CD14-positive monocyte (primary cell): Measurements from ENCODE around the gene EPN1. TPM values are rescaled to one million over a fixed set of nuclear protein-coding genes. Genes with fewer than 3 reads are reported as not detected.

Experiments
- DNase-seq, 3 donors: peaks; one replicate each; pipeline ENCODE4 v3.0.0-alpha.2; 2011 to 2022
- H2AFZ ChIP-seq: 2 replicates; pipeline ENCODE4 v1.6.0; 2012; ENCODE audit warnings: mild to moderate bottlenecking, low read depth, low read length, inconsistent platforms; ENCODE audit not compliant: insufficient read depth, poor library complexity, severe bottlenecking
- H3K27ac ChIP-seq, 2 donors: 1 replicate in 1 of 2; 2 replicates in 1 of 2; pipeline ENCODE4 v1.5.1; 2012 to 2013; ENCODE audit warnings: low read length in 2 of 2, control low read depth in 1 of 2, inconsistent platforms in 1 of 2, low read depth in 1 of 2, mild to moderate bottlenecking in 1 of 2
- H3K27me3 ChIP-seq, 2 donors: one replicate each; pipeline versions ENCODE4 v1.6.0 to v1.6.1; 2011 to 2013; ENCODE audit warnings: low read length in 2 of 2; ENCODE audit not compliant: control insufficient read depth in 2 of 2, insufficient read depth in 2 of 2
- H3K36me3 ChIP-seq, 2 donors: replicated peaks in 1 of 2; 1 replicate in 1 of 2; 2 replicates in 1 of 2; pipeline versions ENCODE4 v1.5.1 to v1.6.1; 2012 to 2013; ENCODE audit warnings: low read length in 2 of 2, control low read depth in 1 of 2, inconsistent platforms in 1 of 2, mild to moderate bottlenecking in 1 of 2; ENCODE audit not compliant: insufficient read depth in 2 of 2, control insufficient read depth in 1 of 2
- H3K4me1 ChIP-seq, 2 donors: 1 replicate in 1 of 2; 2 replicates in 1 of 2; pipeline versions ENCODE4 v1.5.1 to v1.6.1; 2012 to 2013; ENCODE audit warnings: low read length in 2 of 2, control low read depth in 1 of 2, inconsistent platforms in 1 of 2, mild to moderate bottlenecking in 1 of 2, moderate library complexity in 1 of 2; ENCODE audit not compliant: insufficient read depth in 2 of 2, control insufficient read depth in 1 of 2
- H3K4me2 ChIP-seq: replicated peaks from 2 replicates; pipeline ENCODE3; 2012; ENCODE audit warnings: low read length, moderate library complexity, mild to moderate bottlenecking; ENCODE audit not compliant: poor library complexity, severe bottlenecking; ENCODE audit errors: extremely low read depth
- H3K4me3 ChIP-seq, 3 experiments: fragments of 200-600 bp in 1 of 3; sonication (generic) in 1 of 3; replicated peaks in 1 of 3; 1 replicate in 2 of 3; 2 replicates in 1 of 3; pipeline ENCODE4 v1.5.1; 2011 to 2013; ENCODE audit warnings: low read length in 3 of 3, mild to moderate bottlenecking in 3 of 3, control low read depth in 2 of 3, low read depth in 2 of 3, inconsistent platforms in 1 of 3, moderate library complexity in 1 of 3
- H3K79me2 ChIP-seq: 2 replicates; pipeline ENCODE4 v1.6.0; 2012; ENCODE audit warnings: mild to moderate bottlenecking, control low read depth, inconsistent platforms, low read length, moderate library complexity; ENCODE audit not compliant: insufficient read depth
- H3K9ac ChIP-seq: 2 replicates; pipeline ENCODE4 v1.6.0; 2017; ENCODE audit warnings: low read length, mild to moderate bottlenecking; ENCODE audit not compliant: insufficient read depth, poor library complexity, severe bottlenecking
- H3K9me3 ChIP-seq, 2 donors: replicated peaks in 1 of 2; 1 replicate in 1 of 2; 2 replicates in 1 of 2; pipeline versions ENCODE4 v1.5.1 to v1.6.1; 2012 to 2013; ENCODE audit warnings: low read length in 2 of 2, control low read depth in 1 of 2; ENCODE audit not compliant: control insufficient read depth in 1 of 2, insufficient read depth in 1 of 2
- H4K20me1 ChIP-seq: 2 replicates; pipeline ENCODE4 v1.6.0; 2012; ENCODE audit warnings: mild to moderate bottlenecking, low read length, control low read depth, moderate library complexity; ENCODE audit not compliant: insufficient read depth
- H3K27ac Mint-ChIP-seq, 7 donors: one replicate each; pipeline ENCODE4 v1.8.0; 2020; ENCODE audit warnings: mild to moderate bottlenecking in 7 of 7, mixed read lengths in 7 of 7, moderate library complexity in 6 of 7, inconsistent platforms in 2 of 7
- H3K27me3 Mint-ChIP-seq, 3 donors: one replicate each; pipeline ENCODE4 v1.8.0; 2021 to 2022; ENCODE audit warnings: low read depth in 3 of 3, mild to moderate bottlenecking in 3 of 3, mixed read lengths in 3 of 3, moderate library complexity in 3 of 3, inconsistent platforms in 1 of 3
- H3K36me3 Mint-ChIP-seq, 2 donors: one replicate each; pipeline ENCODE4 v1.8.0; 2020; ENCODE audit warnings: mixed read lengths in 2 of 2, inconsistent platforms in 1 of 2, mild to moderate bottlenecking in 1 of 2
- H3K4me1 Mint-ChIP-seq: one replicate; pipeline ENCODE4 v1.8.0; 2020; ENCODE audit warnings: mild to moderate bottlenecking, mixed read lengths
- H3K4me3 Mint-ChIP-seq, 2 donors: one replicate each; pipeline ENCODE4 v1.8.0; 2020; ENCODE audit warnings: mild to moderate bottlenecking in 2 of 2, mixed read lengths in 2 of 2, moderate library complexity in 1 of 2
- H3K9me3 Mint-ChIP-seq, 7 donors: one replicate each; pipeline ENCODE4 v1.8.0; 2020 to 2022; ENCODE audit warnings: mixed read lengths in 7 of 7, mild to moderate bottlenecking in 6 of 7, moderate library complexity in 6 of 7, inconsistent platforms in 2 of 7
- WGBS: methylation state at CpG from one replicate; pipeline ENCODE4 v1.1.5; 2013; ENCODE audit warnings: missing lambda C conversion rate; ENCODE audit not compliant: insufficient coverage; 5-methylcytosine and 5-hydroxymethylcytosine counted together
- intact Hi-C, 2 donors: fragments of 100-400 bp; cut with micrococcal nuclease; formaldehyde crosslinking; loops; one replicate each; pipeline versions ENCODE4 v1.15.0 to v1.15.1; 2023
- polyA plus RNA-seq, 3 donors: library from polyadenylated mRNA; depleted of rRNA in 1 of 3; unstranded in 2 of 3; stranded (reverse) in 1 of 3; fragments of 300-500 nt in 2 of 3; fragments of >200 nt in 1 of 3; fragmentation: Illumina TruSeq in 2 of 3; gene quantifications; 1 replicate in 2 of 3; 2 replicates in 1 of 3; pipeline ENCODE4 v1.2.3, GENCODE V29; 2012 to 2021
- TF ChIP-seq, protein P1 (sequence below): fragments of 200-600 bp; IDR thresholded peaks from one replicate; pipeline ENCODE4 v1.8.0; 2022; ENCODE audit warnings: antibody characterized with exemption, mild to moderate bottlenecking

Gene EPN1
- polyA plus RNA-seq, 3 donors = 18.7 to 75.2 (median 19.2) TPM

DNA sequence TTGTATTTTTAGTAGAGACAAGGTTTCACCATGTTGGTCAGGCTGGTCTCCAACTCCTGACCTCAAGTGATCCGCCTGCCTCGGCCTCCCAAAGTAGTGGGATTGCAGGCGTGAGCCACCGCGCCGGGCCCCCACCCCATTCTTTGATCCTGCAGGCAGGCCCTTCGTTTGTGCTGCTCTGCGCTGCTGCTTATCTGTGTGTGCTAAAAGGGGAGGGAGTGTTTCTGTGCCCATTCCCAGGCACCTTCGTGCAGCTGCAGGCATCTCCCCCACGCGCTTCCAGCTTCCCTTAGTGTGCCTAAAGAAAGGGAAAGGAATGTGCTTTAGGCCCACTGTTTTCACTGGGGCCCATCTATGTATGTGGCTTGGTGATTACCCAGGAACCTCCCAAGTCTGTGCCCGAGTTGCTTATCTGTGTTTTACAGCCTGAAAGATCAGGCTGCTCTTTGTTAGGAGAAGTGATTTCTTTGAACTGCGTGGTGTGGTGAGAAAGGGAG lies 27.2 kb downstream of the EPN1 start:
- Mint-ChIP-seq H3K27me3 (peaks cover 0 to 2% (median 0%) of the 10 kb centered on the region in 3 donors), H3K9me3 (peaks cover 0 to 9% (median 4%) of the 10 kb centered on the region in 7 donors), H3K4me3 (no peak overlapping the region), H3K4me1 (peaks cover 5% of the 10 kb centered on the region), H3K27ac (no peak overlapping the region), H3K36me3 (peaks cover 36 to 62% of the 10 kb centered on the region in 2 donors)
- H3K27ac ChIP-seq = no peak overlapping the region
- 91% methylated on average over 10 of the region's 13 CpGs for WGBS
- H3K36me3 ChIP-seq = peaks cover 23 to 39% of the 10 kb centered on the region in 2 donors
- no peaks in the 10 kb centered on the region for H3K9me3 ChIP-seq
- H3K9ac ChIP-seq = no peak overlapping the region
- no peak overlapping the region for H2AFZ ChIP-seq
- H4K20me1 ChIP-seq = peaks cover 6% of the 10 kb centered on the region
- H3K4me1 ChIP-seq = no peaks in the 10 kb centered on the region
- no peaks in the 10 kb centered on the region for H3K27me3 ChIP-seq
- no peak for DNase-seq
- intact Hi-C loops = no loop called here
- TF ChIP-seq, protein P1, sequence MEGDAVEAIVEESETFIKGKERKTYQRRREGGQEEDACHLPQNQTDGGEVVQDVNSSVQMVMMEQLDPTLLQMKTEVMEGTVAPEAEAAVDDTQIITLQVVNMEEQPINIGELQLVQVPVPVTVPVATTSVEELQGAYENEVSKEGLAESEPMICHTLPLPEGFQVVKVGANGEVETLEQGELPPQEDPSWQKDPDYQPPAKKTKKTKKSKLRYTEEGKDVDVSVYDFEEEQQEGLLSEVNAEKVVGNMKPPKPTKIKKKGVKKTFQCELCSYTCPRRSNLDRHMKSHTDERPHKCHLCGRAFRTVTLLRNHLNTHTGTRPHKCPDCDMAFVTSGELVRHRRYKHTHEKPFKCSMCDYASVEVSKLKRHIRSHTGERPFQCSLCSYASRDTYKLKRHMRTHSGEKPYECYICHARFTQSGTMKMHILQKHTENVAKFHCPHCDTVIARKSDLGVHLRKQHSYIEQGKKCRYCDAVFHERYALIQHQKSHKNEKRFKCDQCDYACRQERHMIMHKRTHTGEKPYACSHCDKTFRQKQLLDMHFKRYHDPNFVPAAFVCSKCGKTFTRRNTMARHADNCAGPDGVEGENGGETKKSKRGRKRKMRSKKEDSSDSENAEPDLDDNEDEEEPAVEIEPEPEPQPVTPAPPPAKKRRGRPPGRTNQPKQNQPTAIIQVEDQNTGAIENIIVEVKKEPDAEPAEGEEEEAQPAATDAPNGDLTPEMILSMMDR = no peak
- H3K4me3 ChIP-seq = no peak overlapping the region
- H3K4me2 ChIP-seq = no peak overlapping the region
- H3K79me2 ChIP-seq = no peaks in the 10 kb centered on the region

GRCh38 chr19:55703790-55704215 lies 28.8 kb downstream of the EPN1 start:
- peak overlapping the region in 2 of 7 donors; percentile 7 to 26 for H3K27ac Mint-ChIP-seq
- TF ChIP-seq, protein P1 = peak; percentile 87
- H3K4me1 Mint-ChIP-seq = peaks cover 5% of the 10 kb centered on the region
- no peak overlapping the region for H3K4me3 Mint-ChIP-seq
- DNase-seq = peak; percentile 15 to 44 (median 33)
- peaks cover 0 to 2% (median 2%) of the 10 kb centered on the region in 3 donors for H3K27me3 Mint-ChIP-seq
- Histone ChIP-seq H2AFZ (no peak overlapping the region), H3K27ac (no peak overlapping the region), H3K4me3 (no peak overlapping the region), H3K4me2 (no peak overlapping the region), H3K9me3 (no peaks in the 10 kb centered on the region), H3K36me3 (peaks cover 17 to 23% of the 10 kb centered on the region in 2 donors), H3K9ac (no peak overlapping the region), H3K79me2 (no peaks in the 10 kb centered on the region), H3K27me3 (peaks cover 0 to 4% of the 10 kb centered on the region in 2 donors), H4K20me1 (peaks cover 4% of the 10 kb centered on the region), H3K4me1 (no peaks in the 10 kb centered on the region)
- intact Hi-C loops = no loop called here
- 62% methylated on average over 36 of the region's 38 CpGs for WGBS
- H3K9me3 Mint-ChIP-seq = peaks cover 0 to 10% (median 5%) of the 10 kb centered on the region in 7 donors
- H3K36me3 Mint-ChIP-seq = peaks cover 25 to 47% of the 10 kb centered on the region in 2 donors
